Peyer's patch (tissue), 4 donors: Measurements from ENCODE around the gene ATXN2.

Experiments used
- POLR2A ChIP-seq, 2 donors: fragments of 450-650 bp; IDR thresholded peaks; one replicate each; pipeline ENCODE4 v1.5.1; 2017; ENCODE audit warnings: antibody characterized with exemption in 2 of 2, mild to moderate bottlenecking in 2 of 2, moderate library complexity in 2 of 2
- TF ChIP-seq, protein P1 (sequence below), 6 experiments: fragments of 450-650 bp in 4 of 6; fragments of 200-600 bp in 2 of 6; sonication (generic) in 1 of 6; IDR thresholded peaks; one replicate each; pipeline ENCODE4 v1.5.1; 2017 to 2019; ENCODE audit warnings: antibody characterized with exemption in 6 of 6, mild to moderate bottlenecking in 3 of 6, moderate library complexity in 1 of 6

DNA sequence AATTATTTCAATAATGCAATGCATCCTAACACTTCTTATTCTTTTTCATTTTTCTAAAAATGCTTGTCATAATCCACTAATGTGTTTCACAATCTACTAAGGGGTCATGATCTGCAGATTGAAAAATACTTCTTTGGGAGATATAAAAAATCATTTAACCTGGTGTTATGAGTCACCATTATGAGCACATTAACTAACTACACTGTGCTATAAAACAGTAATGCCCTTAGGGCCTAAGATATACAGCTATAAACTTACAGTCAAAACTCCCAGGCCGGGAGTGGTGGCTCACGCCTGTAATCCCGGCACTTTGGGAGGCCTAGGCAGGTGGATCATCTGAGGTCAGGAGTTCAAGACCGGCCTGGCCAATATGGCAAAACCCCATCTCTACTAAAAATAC is 14.2 kb downstream of the ATXN2 start:
- no peak for TF ChIP-seq POLR2A (IDR thresholded peaks at IDR 0.05)
- TF ChIP-seq, protein P1, sequence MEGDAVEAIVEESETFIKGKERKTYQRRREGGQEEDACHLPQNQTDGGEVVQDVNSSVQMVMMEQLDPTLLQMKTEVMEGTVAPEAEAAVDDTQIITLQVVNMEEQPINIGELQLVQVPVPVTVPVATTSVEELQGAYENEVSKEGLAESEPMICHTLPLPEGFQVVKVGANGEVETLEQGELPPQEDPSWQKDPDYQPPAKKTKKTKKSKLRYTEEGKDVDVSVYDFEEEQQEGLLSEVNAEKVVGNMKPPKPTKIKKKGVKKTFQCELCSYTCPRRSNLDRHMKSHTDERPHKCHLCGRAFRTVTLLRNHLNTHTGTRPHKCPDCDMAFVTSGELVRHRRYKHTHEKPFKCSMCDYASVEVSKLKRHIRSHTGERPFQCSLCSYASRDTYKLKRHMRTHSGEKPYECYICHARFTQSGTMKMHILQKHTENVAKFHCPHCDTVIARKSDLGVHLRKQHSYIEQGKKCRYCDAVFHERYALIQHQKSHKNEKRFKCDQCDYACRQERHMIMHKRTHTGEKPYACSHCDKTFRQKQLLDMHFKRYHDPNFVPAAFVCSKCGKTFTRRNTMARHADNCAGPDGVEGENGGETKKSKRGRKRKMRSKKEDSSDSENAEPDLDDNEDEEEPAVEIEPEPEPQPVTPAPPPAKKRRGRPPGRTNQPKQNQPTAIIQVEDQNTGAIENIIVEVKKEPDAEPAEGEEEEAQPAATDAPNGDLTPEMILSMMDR (IDR thresholded peaks at IDR 0.05), result no peak
